Uterus (tissue), 4 donors: ENCODE results near the gene CASK. TPM values are rescaled to one million over a fixed set of nuclear protein-coding genes. Genes with fewer than 3 reads are reported as not detected.

Source experiments
- DNase-seq, 2 donors: peaks; one replicate each; pipeline ENCODE4 v3.0.0-alpha.2; 2019 to 2020
- H3K27ac ChIP-seq, 2 donors: fragments of 200-600 bp; sonication (generic); 1 replicate in 1 of 2; 2 replicates in 1 of 2; pipeline ENCODE4 v1.5.1; 2016 to 2018
- H3K27me3 ChIP-seq, 2 donors: fragments of 200-600 bp; sonication (generic); one replicate each; pipeline ENCODE4 v1.5.1; 2018 to 2019; ENCODE audit warnings: control low read depth in 1 of 2
- H3K36me3 ChIP-seq, 2 donors: fragments of 200-600 bp; sonication (generic); one replicate each; pipeline ENCODE4 v1.5.1; 2019; ENCODE audit warnings: control low read depth in 1 of 2
- H3K4me1 ChIP-seq, 2 donors: fragments of 200-600 bp; sonication (generic); one replicate each; pipeline ENCODE4 v1.5.1; 2018 to 2019; ENCODE audit warnings: control low read depth in 1 of 2
- H3K4me3 ChIP-seq, 2 donors: fragments of 200-600 bp; sonication (generic); 1 replicate in 1 of 2; 2 replicates in 1 of 2; pipeline ENCODE4 v1.5.1; 2018 to 2019; ENCODE audit warnings: mild to moderate bottlenecking in 1 of 2
- H3K9me3 ChIP-seq, 2 donors: fragments of 200-600 bp; sonication (generic); one replicate each; pipeline ENCODE4 v1.5.1; 2019; ENCODE audit warnings: control low read depth in 1 of 2
- POLR2A ChIP-seq, 2 donors: fragments of 450-650 bp; IDR thresholded peaks; one replicate each; pipeline ENCODE4 v1.6.1; 2016; ENCODE audit warnings: antibody characterized with exemption in 2 of 2, mild to moderate bottlenecking in 1 of 2, moderate library complexity in 1 of 2
- intact Hi-C: fragments of 100-400 bp; cut with DNase I; formaldehyde crosslinking; loops from one replicate; pipeline ENCODE4 v1.15.1; 2023; ENCODE audit warnings: low total_unique reads
- total RNA-seq, 4 donors: library from RNA; depleted of rRNA in 3 of 4; stranded (reverse); fragments of >200 nt in 3 of 4; gene quantifications; one replicate each; pipeline versions ENCODE4 v1.1.0 to v1.2.4, GENCODE V29; 2014 to 2023
- TF ChIP-seq, protein P1 (sequence below), 4 experiments: fragments of 200-600 bp in 2 of 4; fragments of 450-650 bp in 2 of 4; sonication (generic) in 2 of 4; IDR thresholded peaks; one replicate each; pipeline ENCODE4 v1.5.1; 2016 to 2019; ENCODE audit warnings: antibody characterized with exemption in 4 of 4, mild to moderate bottlenecking in 2 of 4, moderate library complexity in 1 of 4
- donor health status: DM: yes; HTN: yes; CAD: no.

Gene CASK
- total RNA-seq, 4 donors from 2014 or later, result 7.9 to 76.0 (median 40.7) TPM

- H3K4me3 ChIP-seq, result no peak overlapping the region
- H3K27ac ChIP-seq, result no peak overlapping the region
- H3K4me1 ChIP-seq, result no peaks in the 10 kb centered on the region
- DNase-seq, result no peak
- intact Hi-C loops, result no loop called here
- no peaks in the 10 kb centered on the region for H3K9me3 ChIP-seq
- peaks cover 0 to 4% of the 10 kb centered on the region in 2 donors for H3K27me3 ChIP-seq
- H3K36me3 ChIP-seq, result no peaks in the 10 kb centered on the region
- TF ChIP-seq, protein P1, sequence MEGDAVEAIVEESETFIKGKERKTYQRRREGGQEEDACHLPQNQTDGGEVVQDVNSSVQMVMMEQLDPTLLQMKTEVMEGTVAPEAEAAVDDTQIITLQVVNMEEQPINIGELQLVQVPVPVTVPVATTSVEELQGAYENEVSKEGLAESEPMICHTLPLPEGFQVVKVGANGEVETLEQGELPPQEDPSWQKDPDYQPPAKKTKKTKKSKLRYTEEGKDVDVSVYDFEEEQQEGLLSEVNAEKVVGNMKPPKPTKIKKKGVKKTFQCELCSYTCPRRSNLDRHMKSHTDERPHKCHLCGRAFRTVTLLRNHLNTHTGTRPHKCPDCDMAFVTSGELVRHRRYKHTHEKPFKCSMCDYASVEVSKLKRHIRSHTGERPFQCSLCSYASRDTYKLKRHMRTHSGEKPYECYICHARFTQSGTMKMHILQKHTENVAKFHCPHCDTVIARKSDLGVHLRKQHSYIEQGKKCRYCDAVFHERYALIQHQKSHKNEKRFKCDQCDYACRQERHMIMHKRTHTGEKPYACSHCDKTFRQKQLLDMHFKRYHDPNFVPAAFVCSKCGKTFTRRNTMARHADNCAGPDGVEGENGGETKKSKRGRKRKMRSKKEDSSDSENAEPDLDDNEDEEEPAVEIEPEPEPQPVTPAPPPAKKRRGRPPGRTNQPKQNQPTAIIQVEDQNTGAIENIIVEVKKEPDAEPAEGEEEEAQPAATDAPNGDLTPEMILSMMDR (IDR thresholded peaks at IDR 0.05), result no peak
- no peak for TF ChIP-seq POLR2A (IDR thresholded peaks at IDR 0.05)
Measured at GRCh38 chrX:41692162-41692749, 231.1 kb downstream of the CASK start.

DNA sequence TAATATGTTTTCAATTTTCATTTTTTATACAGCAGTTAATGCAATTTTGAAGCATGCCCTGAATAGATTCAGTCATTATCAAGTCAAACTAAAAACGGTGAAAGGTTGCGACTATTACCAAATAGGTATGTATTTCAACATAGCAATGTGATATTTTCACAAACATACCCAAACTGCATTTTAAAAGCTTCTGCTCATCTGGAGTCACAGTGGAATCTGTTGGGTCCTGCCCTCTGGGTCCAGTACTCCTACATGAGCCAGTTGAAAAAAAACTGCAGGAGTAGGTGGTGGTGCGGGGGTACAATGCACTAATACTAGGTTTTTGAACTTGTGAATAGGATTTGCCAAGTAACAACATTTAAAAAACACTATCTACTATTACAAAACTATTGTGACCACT, 233.6 kb downstream of the CASK start:
- H3K27me3 ChIP-seq, result no peaks in the 10 kb centered on the region
- intact Hi-C loops, result no loop called here
- no peak overlapping the region for H3K4me3 ChIP-seq
- DNase-seq, result no peak
- H3K9me3 ChIP-seq, result no peaks in the 10 kb centered on the region
- no peaks in the 10 kb centered on the region for H3K4me1 ChIP-seq
- no peak overlapping the region for H3K27ac ChIP-seq
- H3K36me3 ChIP-seq, result no peaks in the 10 kb centered on the region
- TF ChIP-seq, protein P1 (IDR thresholded peaks at IDR 0.05), result no peak
- TF ChIP-seq POLR2A (IDR thresholded peaks at IDR 0.05), result no peak

- intact Hi-C loops, result no loop called here
- no peak for TF ChIP-seq POLR2A (IDR thresholded peaks at IDR 0.05)
- TF ChIP-seq, protein P1 (IDR thresholded peaks at IDR 0.05), result no peak
- no peaks in the 10 kb centered on the region for H3K36me3 ChIP-seq
Measured at GRCh38 chrX:41688835-41689234, 234.5 kb downstream of the CASK start, which contains the start of gene GPR34. Gene GPR34, plus strand, starts transcription at chrX:41688973. Its CDS starts 6,661 bp downstream, at chrX:41695634.

DNA sequence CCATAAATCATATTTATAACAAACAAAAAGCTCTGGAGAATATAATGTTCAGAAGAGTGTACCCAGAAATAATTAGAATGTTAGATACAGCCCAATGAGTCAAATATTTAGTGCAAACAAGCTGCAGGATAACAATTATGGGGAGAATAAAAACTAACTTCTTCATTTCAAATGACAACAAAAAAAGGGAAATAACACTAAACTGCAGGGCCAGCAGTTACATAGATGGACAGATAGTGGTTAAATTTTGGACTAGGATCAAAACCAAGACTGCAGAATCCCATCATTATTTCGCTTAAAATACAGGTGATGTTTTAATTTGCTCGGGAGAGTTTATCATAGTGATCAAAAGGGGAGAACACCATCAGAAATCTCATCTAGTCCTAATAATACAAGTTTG, 235.2 kb downstream of the CASK start:
- H3K4me3 ChIP-seq, result no peak overlapping the region
- H3K9me3 ChIP-seq, result no peaks in the 10 kb centered on the region
- TF ChIP-seq POLR2A (IDR thresholded peaks at IDR 0.05), result no peak
- TF ChIP-seq, protein P1 (IDR thresholded peaks at IDR 0.05), result no peak
- H3K4me1 ChIP-seq, result no peaks in the 10 kb centered on the region
- no peaks in the 10 kb centered on the region for H3K36me3 ChIP-seq
- no peaks in the 10 kb centered on the region for H3K27me3 ChIP-seq
- DNase-seq, result no peak
- H3K27ac ChIP-seq, result no peak overlapping the region
- intact Hi-C loops, result no loop called here

More at GRCh38 chrX:41688835-41689234, 234.5 kb downstream of the CASK start, which contains the start of gene GPR34:
- Histone ChIP-seq H3K9me3 (no peaks in the 10 kb centered on the region), H3K4me3 (no peak within 1 kb of the TSS), H3K27me3 (no peaks in the 10 kb centered on the region), H3K4me1 (no peaks in the 10 kb centered on the region), H3K27ac (no peak within 1 kb of the TSS)
- no peak for DNase-seq

DNA sequence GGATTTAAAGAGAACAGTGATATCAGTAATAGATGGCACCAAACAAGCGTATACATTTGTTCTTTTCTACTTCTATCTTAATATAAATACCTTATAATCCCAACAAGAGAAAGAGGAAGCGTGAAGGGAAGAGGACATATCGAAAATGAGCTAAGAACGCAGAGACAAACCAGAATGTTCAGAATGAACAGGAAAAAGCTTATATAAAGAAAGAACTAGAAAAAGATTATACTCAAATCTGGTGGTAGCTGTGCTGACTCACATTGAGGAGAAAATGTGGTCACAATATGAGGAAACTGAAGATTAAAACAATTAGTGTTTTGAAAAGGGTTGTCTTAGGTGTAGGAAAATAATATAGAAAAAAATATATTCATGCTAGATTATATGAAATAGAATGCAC, 236.6 kb downstream of the CASK start:
- intact Hi-C loops, result no loop called here

More for the DNA sequence above, 236.6 kb downstream of the CASK start:
- H3K4me3 ChIP-seq, result no peak overlapping the region
- no peaks in the 10 kb centered on the region for H3K4me1 ChIP-seq
- TF ChIP-seq POLR2A (IDR thresholded peaks at IDR 0.05), result no peak
- TF ChIP-seq, protein P1 (IDR thresholded peaks at IDR 0.05), result no peak
- no peaks in the 10 kb centered on the region for H3K9me3 ChIP-seq
- no peak overlapping the region for H3K27ac ChIP-seq
- H3K36me3 ChIP-seq, result no peaks in the 10 kb centered on the region
- H3K27me3 ChIP-seq, result no peaks in the 10 kb centered on the region
- no peak for DNase-seq
